Upper lobe of left lung (tissue), 6 donors: Measurements from ENCODE around the gene APOBR. TPM values are rescaled to one million over a fixed set of nuclear protein-coding genes. Genes with fewer than 3 reads are reported as not detected.
"Not testable (repeated sequence)": the region's sequence is repeated elsewhere in the genome, so short reads cannot be mapped to it uniquely, and the experiment has no call there.

Experiments
- ATAC-seq, 2 donors: fragments of 200-7000 bp; cut with Tn5 transposase; one replicate each; pipeline ENCODE4 v1.9.1; 2022; ENCODE audit warnings: mild to moderate bottlenecking in 2 of 2, moderate library complexity in 2 of 2; ENCODE audit not compliant: low FRiP score in 2 of 2
- DNase-seq, 2 donors: peaks; one replicate each; pipeline ENCODE4 v3.0.0-alpha.2; 2019 to 2020
- H3K27ac ChIP-seq, 4 donors: fragments of 200-600 bp; sonication (generic); one replicate each; pipeline ENCODE4 v1.5.1; 2016 to 2019
- H3K27me3 ChIP-seq, 4 donors: fragments of 200-600 bp; sonication (generic); one replicate each; pipeline ENCODE4 v1.5.1; 2017 to 2019
- H3K36me3 ChIP-seq, 4 donors: fragments of 200-600 bp; sonication (generic); one replicate each; pipeline ENCODE4 v1.5.1; 2016 to 2019
- H3K4me1 ChIP-seq, 4 donors: fragments of 200-600 bp; sonication (generic); one replicate each; pipeline ENCODE4 v1.5.1; 2018 to 2019
- H3K4me3 ChIP-seq, 4 donors: fragments of 200-600 bp; sonication (generic); one replicate each; pipeline ENCODE4 v1.5.1; 2017 to 2019; ENCODE audit warnings: mild to moderate bottlenecking in 2 of 4, moderate library complexity in 1 of 4
- H3K9me3 ChIP-seq, 4 donors: fragments of 200-600 bp; sonication (generic); one replicate each; pipeline ENCODE4 v1.5.1; 2018 to 2019
- CTCF ChIP-seq, 6 experiments: fragments of 450-650 bp in 4 of 6; fragments of 200-600 bp in 2 of 6; sonication (generic) in 2 of 6; IDR thresholded peaks; one replicate each; pipeline ENCODE4 v1.5.1; 2016 to 2019; ENCODE audit warnings: antibody characterized with exemption in 6 of 6
- EP300 ChIP-seq, 4 donors: sonication (generic); formaldehyde crosslinking; IDR thresholded peaks; one replicate each; pipeline ENCODE4 v1.5.1; 2017; ENCODE audit warnings: antibody characterized with exemption in 4 of 4, control low read depth in 2 of 4
- POLR2A ChIP-seq, 4 donors: fragments of 450-650 bp; IDR thresholded peaks; one replicate each; pipeline ENCODE4 v1.5.1; 2016 to 2017; ENCODE audit warnings: antibody characterized with exemption in 4 of 4, mild to moderate bottlenecking in 2 of 4
- POLR2AphosphoS5 ChIP-seq, 2 donors: sonication (generic); formaldehyde crosslinking; IDR thresholded peaks; one replicate each; pipeline ENCODE4 v1.5.1; 2017; ENCODE audit warnings: antibody characterized with exemption in 2 of 2
- WGBS, 2 donors: methylation state at CpG; one replicate each; pipeline ENCODE4 v1.1.5; 2017 to 2018; 5-methylcytosine and 5-hydroxymethylcytosine counted together
- total RNA-seq, 6 donors: library from RNA; depleted of rRNA in 4 of 6; stranded (reverse); fragments of >200 nt in 4 of 6; gene quantifications; one replicate each; pipeline versions ENCODE4 v1.1.0 to v1.2.1, GENCODE V29; 2016 to 2021
- donor health status: DM: no; HTN: no; CAD: no; lungs with moderate emphysema.
- donor health status: DM: no; HTN: yes; CAD: no; lungs with severe emphysema.

APOBR gene
- total RNA-seq, 6 donors from 2014 or later = 17.0 to 45.0 (median 33.4) TPM

GRCh38 chr16:28524681-28525171, 30.3 kb downstream of the APOBR start:
- no peak for ATAC-seq
- Histone ChIP-seq H3K4me3 (no peak overlapping the region), H3K27me3 (no peaks in the 10 kb centered on the region), H3K36me3 (no peaks in the 10 kb centered on the region), H3K4me1 (peaks cover 0 to 12% (median 9%) of the 10 kb centered on the region in 4 donors), H3K27ac (no peak overlapping the region), H3K9me3 (no peaks in the 10 kb centered on the region)
- TF ChIP-seq EP300 (IDR thresholded peaks at IDR 0.05) (no peak), POLR2A (IDR thresholded peaks at IDR 0.05) (no peak), CTCF (IDR thresholded peaks at IDR 0.05) (no peak), POLR2AphosphoS5 (IDR thresholded peaks at IDR 0.05) (no peak)
- DNase-seq = no peak
- WGBS, 2 donors = 72 to 79% methylated on average over 5 to 6 of the region's 6 CpGs

- Histone ChIP-seq H3K27ac (no peak overlapping the region), H3K27me3 (no peaks in the 10 kb centered on the region), H3K36me3 (no peaks in the 10 kb centered on the region), H3K9me3 (no peaks in the 10 kb centered on the region), H3K4me3 (no peak overlapping the region), H3K4me1 (peaks cover 0 to 15% (median 10%) of the 10 kb centered on the region in 4 donors)
- 90% methylated on average over 11 of the region's 11 CpGs for WGBS, 2 donors
- no peak for ATAC-seq
- DNase-seq = no peak
- no peak for TF ChIP-seq CTCF (IDR thresholded peaks at IDR 0.05)
- TF ChIP-seq POLR2AphosphoS5 (IDR thresholded peaks at IDR 0.05) = no peak
- no peak for TF ChIP-seq EP300 (IDR thresholded peaks at IDR 0.05)
- TF ChIP-seq POLR2A (IDR thresholded peaks at IDR 0.05) = no peak
Observed at GRCh38 chr16:28526201-28527099, 32.0 kb downstream of the APOBR start.

GRCh38 chr16:28527100-28527785, 32.8 kb downstream of the APOBR start:
- WGBS, 2 donors = 92 to 94% methylated on average over 7 of the region's 7 CpGs
- DNase-seq, H3K4me3 ChIP-seq, H3K27ac ChIP-seq, H3K27me3 ChIP-seq, H3K36me3 ChIP-seq, H3K9me3 ChIP-seq, ATAC-seq: not testable (repeated sequence)
- H3K4me1 ChIP-seq = peaks cover 6 to 22% (median 18%) of the 10 kb centered on the region in 4 donors

- no peaks in the 10 kb centered on the region for H3K36me3 ChIP-seq
- H3K9me3 ChIP-seq = no peaks in the 10 kb centered on the region
- DNase-seq (no peak), ATAC-seq (no peak)
- peaks cover 13 to 28% (median 25%) of the 10 kb centered on the region in 4 donors for H3K4me1 ChIP-seq
- no peak overlapping the region for H3K27ac ChIP-seq
- 86 to 97% methylated on average over 5 of the region's 5 CpGs for WGBS, 2 donors
- TF ChIP-seq POLR2AphosphoS5 (IDR thresholded peaks at IDR 0.05) (no peak), POLR2A (IDR thresholded peaks at IDR 0.05) (no peak), CTCF (IDR thresholded peaks at IDR 0.05) (no peak), EP300 (IDR thresholded peaks at IDR 0.05) (no peak)
- no peak overlapping the region for H3K4me3 ChIP-seq
- no peaks in the 10 kb centered on the region for H3K27me3 ChIP-seq
Observed at GRCh38 chr16:28527985-28528384, 33.5 kb downstream of the APOBR start.

- no peak overlapping the region for H3K27ac ChIP-seq
Observed at GRCh38 chr16:28528463-28528867, 34.0 kb downstream of the APOBR start.

More at GRCh38 chr16:28528463-28528867, 34.0 kb downstream of the APOBR start:
- TF ChIP-seq EP300 (IDR thresholded peaks at IDR 0.05) (no peak), POLR2A (IDR thresholded peaks at IDR 0.05) (no peak), POLR2AphosphoS5 (IDR thresholded peaks at IDR 0.05) (no peak), CTCF (IDR thresholded peaks at IDR 0.05) (no peak)
- Histone ChIP-seq H3K27me3 (no peaks in the 10 kb centered on the region), H3K36me3 (no peaks in the 10 kb centered on the region), H3K9me3 (no peaks in the 10 kb centered on the region), H3K4me1 (peaks cover 16 to 32% (median 27%) of the 10 kb centered on the region in 4 donors), H3K4me3 (no peak overlapping the region)
- DNase-seq (peak in 1 of 2 donors; percentile 31), ATAC-seq (no peak)
- 78 to 85% methylated on average over 5 of the region's 5 CpGs for WGBS, 2 donors
